ENCODE results near the gene GET4. TPM values are rescaled to one million over a fixed set of nuclear protein-coding genes. Genes with fewer than 3 reads are reported as not detected.

The GET4 gene
- total RNA-seq, result 4.2 TPM

GRCh38 chr7:876077-876971 is at the start of gene GET4:
TSS of gene GET4 (plus strand) at chr7:876554. CDS start at chr7:876646, 92 bp downstream.
- Histone ChIP-seq H3K27ac (peak within 1 kb of the TSS; percentile 78 to 86), H3K4me1 (peaks cover 5 to 23% of the 10 kb centered on the region in 2 donors), H3K27me3 (no peaks in the 10 kb centered on the region), H3K36me3 (peaks cover 18 to 23% of the 10 kb centered on the region in 2 donors), H3K4me3 (peak within 1 kb of the TSS; percentile 88 to 91), H3K9me3 (no peaks in the 10 kb centered on the region)
- intact Hi-C loops (cut with DNase I), result loop anchor here (1.0 to 10.0 kb wide), 7 partner anchors 9 to 658 kb away; partner anchors contain the start of genes COX19, DNAAF5, MAFK and PRKAR1B
- TF ChIP-seq, protein P1, sequence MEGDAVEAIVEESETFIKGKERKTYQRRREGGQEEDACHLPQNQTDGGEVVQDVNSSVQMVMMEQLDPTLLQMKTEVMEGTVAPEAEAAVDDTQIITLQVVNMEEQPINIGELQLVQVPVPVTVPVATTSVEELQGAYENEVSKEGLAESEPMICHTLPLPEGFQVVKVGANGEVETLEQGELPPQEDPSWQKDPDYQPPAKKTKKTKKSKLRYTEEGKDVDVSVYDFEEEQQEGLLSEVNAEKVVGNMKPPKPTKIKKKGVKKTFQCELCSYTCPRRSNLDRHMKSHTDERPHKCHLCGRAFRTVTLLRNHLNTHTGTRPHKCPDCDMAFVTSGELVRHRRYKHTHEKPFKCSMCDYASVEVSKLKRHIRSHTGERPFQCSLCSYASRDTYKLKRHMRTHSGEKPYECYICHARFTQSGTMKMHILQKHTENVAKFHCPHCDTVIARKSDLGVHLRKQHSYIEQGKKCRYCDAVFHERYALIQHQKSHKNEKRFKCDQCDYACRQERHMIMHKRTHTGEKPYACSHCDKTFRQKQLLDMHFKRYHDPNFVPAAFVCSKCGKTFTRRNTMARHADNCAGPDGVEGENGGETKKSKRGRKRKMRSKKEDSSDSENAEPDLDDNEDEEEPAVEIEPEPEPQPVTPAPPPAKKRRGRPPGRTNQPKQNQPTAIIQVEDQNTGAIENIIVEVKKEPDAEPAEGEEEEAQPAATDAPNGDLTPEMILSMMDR (IDR thresholded peaks at IDR 0.05), result peak; percentile 19 to 45 (median 42)
- peak; percentile 88 to 98 for DNase-seq (ENCODE audit: low spot score in 2 of 2)

DNA sequence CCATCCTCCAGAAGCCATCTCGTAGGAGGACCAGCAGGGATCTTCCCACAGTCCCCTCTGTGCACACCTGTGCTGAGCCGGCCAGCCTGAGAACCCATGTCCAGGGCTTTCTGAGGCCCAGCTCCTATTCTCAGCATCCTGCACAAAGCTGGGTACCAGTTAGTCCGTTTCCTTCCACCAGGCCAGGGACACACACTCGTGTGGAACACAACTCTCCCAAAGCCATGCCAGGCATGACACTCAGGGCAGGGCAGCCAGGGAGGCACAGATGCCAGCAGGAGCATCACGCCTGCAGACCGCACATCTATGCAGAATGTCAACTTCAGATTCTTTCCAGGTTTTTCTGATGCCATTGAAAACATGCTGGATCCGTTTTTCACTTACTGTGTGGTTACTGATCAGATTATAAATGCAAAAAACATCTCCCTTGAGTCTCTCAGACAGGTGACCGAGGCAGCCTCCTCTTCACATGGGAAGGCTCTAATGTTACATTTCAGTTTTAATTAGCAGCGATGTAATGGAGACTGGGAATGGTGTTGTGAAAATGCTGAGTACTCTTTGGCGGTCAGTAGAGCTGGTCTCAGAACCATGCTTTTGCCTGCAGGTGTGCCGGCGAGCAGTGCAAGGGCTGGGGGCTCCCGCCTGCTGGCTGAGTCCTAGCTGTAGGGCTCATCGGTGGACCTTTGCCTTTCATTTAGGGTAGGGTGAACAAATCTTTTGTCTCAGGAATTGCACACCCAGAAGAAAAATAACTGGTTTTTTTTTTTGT is 47.4 kb upstream of the GET4 start:
- intact Hi-C loops (cut with DNase I), result no loop called here
- no peaks in the 10 kb centered on the region for H3K27me3 ChIP-seq
- peaks cover 0 to 3% of the 10 kb centered on the region in 2 donors for H3K36me3 ChIP-seq
- DNase-seq (ENCODE audit: low spot score in 2 of 2), result no peak
- TF ChIP-seq, protein P1 (IDR thresholded peaks at IDR 0.05), result no peak
- H3K9me3 ChIP-seq, result no peaks in the 10 kb centered on the region
- peak overlapping the region; percentile 9 to 43 for H3K27ac ChIP-seq
- no peak overlapping the region for H3K4me3 ChIP-seq
- H3K4me1 ChIP-seq, result peaks cover 20 to 51% of the 10 kb centered on the region in 2 donors

DNA sequence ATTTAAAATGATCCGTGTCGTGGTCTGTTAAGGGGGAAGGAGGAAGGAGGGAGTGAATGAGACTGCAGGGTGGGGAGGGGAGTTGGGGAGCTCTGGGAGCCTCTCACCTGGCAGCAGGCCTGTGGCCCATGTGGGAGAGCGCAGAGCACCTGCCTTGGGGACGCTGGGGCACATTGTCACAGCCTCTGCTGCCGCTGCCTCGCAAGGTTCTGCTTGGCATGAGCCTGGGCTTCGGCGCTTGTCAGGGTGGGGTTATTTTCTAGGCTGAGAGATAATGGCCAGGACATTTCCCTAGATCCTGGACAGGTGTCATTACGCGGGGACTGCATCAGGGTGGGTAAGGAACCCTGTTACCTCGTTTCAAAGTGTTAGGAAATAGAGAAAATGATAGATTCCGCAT is 46.3 kb upstream of the GET4 start:
- TF ChIP-seq, protein P1 (IDR thresholded peaks at IDR 0.05), result no peak
- H3K4me1 ChIP-seq, result peaks cover 21 to 53% of the 10 kb centered on the region in 2 donors
- no peak for DNase-seq (ENCODE audit: low spot score in 2 of 2)
- intact Hi-C loops (cut with DNase I), result no loop called here
- no peaks in the 10 kb centered on the region for H3K9me3 ChIP-seq
- H3K27ac ChIP-seq, result peak overlapping the region; percentile 89 to 93
- H3K27me3 ChIP-seq, result no peaks in the 10 kb centered on the region
- H3K36me3 ChIP-seq, result peaks cover 0 to 3% of the 10 kb centered on the region in 2 donors
- no peak overlapping the region for H3K4me3 ChIP-seq

DNA sequence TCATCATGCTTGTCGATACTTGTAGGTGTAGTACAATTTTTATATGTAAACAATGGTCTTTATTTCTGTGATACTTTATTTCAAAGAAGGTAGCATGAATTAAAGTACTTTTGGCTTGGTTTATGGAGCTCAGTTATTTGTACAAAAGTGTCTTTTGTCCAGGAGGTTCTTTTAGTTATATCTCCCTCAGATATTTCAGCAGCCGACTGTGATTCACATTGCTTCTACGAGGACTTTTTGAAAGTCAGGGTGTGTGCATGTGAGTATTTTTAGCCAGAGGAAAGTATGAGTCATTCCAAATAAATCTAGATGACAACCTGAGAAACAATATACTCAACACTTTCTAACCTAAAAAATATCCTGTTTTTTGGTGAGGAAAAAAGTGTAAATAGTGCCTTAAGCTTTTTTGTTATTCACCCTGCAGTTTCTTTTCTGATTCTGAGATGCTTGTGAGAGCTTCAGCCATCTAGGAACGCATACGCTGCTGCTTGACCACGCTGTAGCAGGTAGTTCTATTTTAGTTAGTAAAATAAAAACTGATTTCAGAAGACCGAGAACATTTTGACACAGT is 44.7 kb upstream of the GET4 start:
- intact Hi-C loops (cut with DNase I), result loop anchor here (1.0 kb wide), 2 partner anchors 14 to 18 kb away; no protein-coding TSS in a partner anchor
- peak overlapping the region; percentile 89 to 93 for H3K27ac ChIP-seq
- H3K27me3 ChIP-seq, result no peaks in the 10 kb centered on the region
- H3K9me3 ChIP-seq, result no peaks in the 10 kb centered on the region
- TF ChIP-seq, protein P1 (IDR thresholded peaks at IDR 0.05), result no peak
- peaks cover 20 to 54% of the 10 kb centered on the region in 2 donors for H3K4me1 ChIP-seq
- no peak for DNase-seq (ENCODE audit: low spot score in 2 of 2)
- H3K4me3 ChIP-seq, result peak overlapping the region; percentile 18 to 51
- peaks cover 0 to 3% of the 10 kb centered on the region in 2 donors for H3K36me3 ChIP-seq
